HepG2 (cell line): ENCODE data around the gene CHAF1A. TPM values are rescaled to one million over a fixed set of nuclear protein-coding genes. Genes with fewer than 3 reads are reported as not detected.

Experiments
- ELF1 ChIP-seq: sonication (generic); formaldehyde crosslinking; IDR thresholded peaks from 2 replicates; pipeline ENCODE4 v1.4.0; 2020; ENCODE audit warnings: missing genetic modification reagents
- KLF15 ChIP-seq: sonication (generic); formaldehyde crosslinking; IDR thresholded peaks from 2 replicates; pipeline ENCODE4 v1.8.1; 2023; ENCODE audit warnings: borderline replicate concordance, mild to moderate bottlenecking, inconsistent platforms, missing genetic modification reagents, mixed read lengths
- KLF9 ChIP-seq: IDR thresholded peaks from 2 replicates; pipeline ENCODE4 v1.6.1; 2016; ENCODE audit warnings: low read depth
- NBN ChIP-seq: fragments of 450-650 bp; conservative IDR thresholded peaks from 2 replicates; pipeline ENCODE4 v1.6.1; 2017
- NCOA1 ChIP-seq: sonication (generic); formaldehyde crosslinking; IDR thresholded peaks from 2 replicates; pipeline ENCODE4 v1.9.0; 2021; ENCODE audit warnings: missing genetic modification reagents
- SATB2 ChIP-seq: sonication (generic); formaldehyde crosslinking; IDR thresholded peaks from 2 replicates; pipeline ENCODE4 v1.5.0; 2020; ENCODE audit warnings: missing genetic modification reagents
- TOPORS ChIP-seq: sonication (generic); formaldehyde crosslinking; IDR thresholded peaks from 2 replicates; pipeline ENCODE4 v1.8.0; 2023; ENCODE audit warnings: mild to moderate bottlenecking, missing genetic modification reagents
- U2AF2 ChIP-seq: fragments of 200-400 bp; formaldehyde crosslinking; IDR thresholded peaks from 2 replicates; pipeline ENCODE4 v1.6.1; 2017; ENCODE audit warnings: low read depth, mild to moderate bottlenecking, low read length
- ZNF138 ChIP-seq: sonication (generic); formaldehyde crosslinking; IDR thresholded peaks from 2 replicates; pipeline ENCODE4 v1.5.0; 2020; ENCODE audit warnings: mild to moderate bottlenecking, low read depth, missing genetic modification reagents
- ZNF776 ChIP-seq: sonication (generic); formaldehyde crosslinking; IDR thresholded peaks from 2 replicates; pipeline ENCODE4 v1.4.0; 2020; ENCODE audit warnings: mild to moderate bottlenecking, missing genetic modification reagents
- ZNF777 ChIP-seq: sonication (generic); formaldehyde crosslinking; IDR thresholded peaks from 2 replicates; pipeline ENCODE4 v1.4.0; 2020; ENCODE audit warnings: missing genetic modification reagents
- polyA plus RNA-seq, 8 experiments: library from polyadenylated mRNA; depleted of rRNA in 3 of 8; stranded (reverse) in 7 of 8; unstranded in 1 of 8; fragments of >200 nt; fragmentation: Illumina TruSeq in 4 of 8; extraction: Trizol in 4 of 8; gene quantifications; 2 replicates each; pipeline versions ENCODE4 v1.2.1 to v1.2.3, GENCODE V29; 2011 to 2016; ENCODE audit warnings: low read depth in 4 of 8, missing spikeins in 1 of 8, mixed read lengths in 1 of 8; ENCODE audit not compliant: insufficient read depth in 1 of 8
- total RNA-seq, 5 experiments: library from RNA; depleted of rRNA; stranded (reverse); fragments of >200 nt; fragmentation: Illumina TruSeq; extraction: Trizol; gene quantifications; 2 replicates each; pipeline ENCODE4 v1.2.3, GENCODE V29; 2016; ENCODE audit warnings: low read depth in 1 of 5
- TF ChIP-seq, protein P1 (sequence below): sonication (generic); formaldehyde crosslinking; IDR thresholded peaks from 2 replicates; pipeline ENCODE4 v1.9.0; 2021; ENCODE audit warnings: mild to moderate bottlenecking, missing genetic modification reagents
- TF ChIP-seq, protein P2 (sequence below): sonication (generic); formaldehyde crosslinking; IDR thresholded peaks from 2 replicates; pipeline ENCODE4 v1.5.1; 2020; ENCODE audit warnings: mild to moderate bottlenecking, missing genetic modification reagents, borderline replicate concordance
- TF ChIP-seq, protein P3 (sequence below): sonication (generic); formaldehyde crosslinking; IDR thresholded peaks from 2 replicates; pipeline ENCODE4 v1.4.0; 2020; ENCODE audit warnings: missing genetic modification reagents

The CHAF1A gene
- total and polyA plus RNA-seq, 2 of the 13 experiments (the other 11 are each of a cell fraction or from before 2014, with no cell fraction given) = 11.0 to 34.8 TPM

DNA sequence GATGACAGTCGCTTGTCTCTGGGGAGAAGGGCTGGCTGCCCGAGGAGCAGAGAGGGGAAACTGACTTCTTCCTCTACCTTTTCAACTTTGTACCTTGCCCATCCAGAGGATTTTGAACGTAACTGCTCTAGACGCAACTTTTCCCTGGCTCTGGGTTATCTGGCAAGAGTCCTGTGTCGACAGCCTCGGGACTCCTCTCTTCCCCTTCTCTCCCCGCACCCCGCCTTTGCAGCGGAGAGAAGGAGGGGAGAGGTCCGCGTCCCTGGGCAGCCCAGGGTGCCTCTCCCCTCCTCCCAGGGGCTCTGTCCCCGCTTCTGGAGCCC, 2.7 kb upstream of the CHAF1A start (continued):
- TF ChIP-seq ZNF777 (no peak), TOPORS (no peak), ZNF138 (no peak), ZNF776 (CRISPR knock-in tag) (no peak), KLF9 (no peak), ELF1 (CRISPR knock-in tag) (no peak), SATB2 (CRISPR knock-in tag) (no peak), KLF15 (CRISPR knock-in tag) (no peak), U2AF2 (no peak), NCOA1 (CRISPR knock-in tag) (no peak), NBN (no peak)
- TF ChIP-seq, protein P1, sequence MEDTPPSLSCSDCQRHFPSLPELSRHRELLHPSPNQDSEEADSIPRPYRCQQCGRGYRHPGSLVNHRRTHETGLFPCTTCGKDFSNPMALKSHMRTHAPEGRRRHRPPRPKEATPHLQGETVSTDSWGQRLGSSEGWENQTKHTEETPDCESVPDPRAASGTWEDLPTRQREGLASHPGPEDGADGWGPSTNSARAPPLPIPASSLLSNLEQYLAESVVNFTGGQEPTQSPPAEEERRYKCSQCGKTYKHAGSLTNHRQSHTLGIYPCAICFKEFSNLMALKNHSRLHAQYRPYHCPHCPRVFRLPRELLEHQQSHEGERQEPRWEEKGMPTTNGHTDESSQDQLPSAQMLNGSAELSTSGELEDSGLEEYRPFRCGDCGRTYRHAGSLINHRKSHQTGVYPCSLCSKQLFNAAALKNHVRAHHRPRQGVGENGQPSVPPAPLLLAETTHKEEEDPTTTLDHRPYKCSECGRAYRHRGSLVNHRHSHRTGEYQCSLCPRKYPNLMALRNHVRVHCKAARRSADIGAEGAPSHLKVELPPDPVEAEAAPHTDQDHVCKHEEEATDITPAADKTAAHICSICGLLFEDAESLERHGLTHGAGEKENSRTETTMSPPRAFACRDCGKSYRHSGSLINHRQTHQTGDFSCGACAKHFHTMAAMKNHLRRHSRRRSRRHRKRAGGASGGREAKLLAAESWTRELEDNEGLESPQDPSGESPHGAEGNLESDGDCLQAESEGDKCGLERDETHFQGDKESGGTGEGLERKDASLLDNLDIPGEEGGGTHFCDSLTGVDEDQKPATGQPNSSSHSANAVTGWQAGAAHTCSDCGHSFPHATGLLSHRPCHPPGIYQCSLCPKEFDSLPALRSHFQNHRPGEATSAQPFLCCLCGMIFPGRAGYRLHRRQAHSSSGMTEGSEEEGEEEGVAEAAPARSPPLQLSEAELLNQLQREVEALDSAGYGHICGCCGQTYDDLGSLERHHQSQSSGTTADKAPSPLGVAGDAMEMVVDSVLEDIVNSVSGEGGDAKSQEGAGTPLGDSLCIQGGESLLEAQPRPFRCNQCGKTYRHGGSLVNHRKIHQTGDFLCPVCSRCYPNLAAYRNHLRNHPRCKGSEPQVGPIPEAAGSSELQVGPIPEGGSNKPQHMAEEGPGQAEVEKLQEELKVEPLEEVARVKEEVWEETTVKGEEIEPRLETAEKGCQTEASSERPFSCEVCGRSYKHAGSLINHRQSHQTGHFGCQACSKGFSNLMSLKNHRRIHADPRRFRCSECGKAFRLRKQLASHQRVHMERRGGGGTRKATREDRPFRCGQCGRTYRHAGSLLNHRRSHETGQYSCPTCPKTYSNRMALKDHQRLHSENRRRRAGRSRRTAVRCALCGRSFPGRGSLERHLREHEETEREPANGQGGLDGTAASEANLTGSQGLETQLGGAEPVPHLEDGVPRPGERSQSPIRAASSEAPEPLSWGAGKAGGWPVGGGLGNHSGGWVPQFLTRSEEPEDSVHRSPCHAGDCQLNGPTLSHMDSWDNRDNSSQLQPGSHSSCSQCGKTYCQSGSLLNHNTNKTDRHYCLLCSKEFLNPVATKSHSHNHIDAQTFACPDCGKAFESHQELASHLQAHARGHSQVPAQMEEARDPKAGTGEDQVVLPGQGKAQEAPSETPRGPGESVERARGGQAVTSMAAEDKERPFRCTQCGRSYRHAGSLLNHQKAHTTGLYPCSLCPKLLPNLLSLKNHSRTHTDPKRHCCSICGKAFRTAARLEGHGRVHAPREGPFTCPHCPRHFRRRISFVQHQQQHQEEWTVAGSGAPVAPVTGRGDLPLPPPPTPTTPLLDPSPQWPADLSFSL (CRISPR knock-in tag) = no peak
- TF ChIP-seq, protein P2, sequence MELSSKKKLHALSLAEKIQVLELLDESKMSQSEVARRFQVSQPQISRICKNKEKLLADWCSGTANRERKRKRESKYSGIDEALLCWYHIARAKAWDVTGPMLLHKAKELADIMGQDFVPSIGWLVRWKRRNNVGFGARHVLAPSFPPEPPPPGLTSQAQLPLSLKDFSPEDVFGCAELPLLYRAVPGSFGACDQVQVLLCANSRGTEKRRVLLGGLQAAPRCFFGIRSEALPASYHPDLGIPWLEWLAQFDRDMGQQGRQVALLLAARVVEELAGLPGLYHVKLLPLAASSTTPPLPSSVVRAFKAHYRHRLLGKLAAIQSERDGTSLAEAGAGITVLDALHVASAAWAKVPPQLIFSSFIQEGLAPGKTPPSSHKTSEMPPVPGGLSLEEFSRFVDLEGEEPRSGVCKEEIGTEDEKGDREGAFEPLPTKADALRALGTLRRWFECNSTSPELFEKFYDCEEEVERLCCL (CRISPR knock-in tag) = 0 out of 2 replicates have a peak, but pooled peaks have one; percentile 11
- TF ChIP-seq, protein P3, sequence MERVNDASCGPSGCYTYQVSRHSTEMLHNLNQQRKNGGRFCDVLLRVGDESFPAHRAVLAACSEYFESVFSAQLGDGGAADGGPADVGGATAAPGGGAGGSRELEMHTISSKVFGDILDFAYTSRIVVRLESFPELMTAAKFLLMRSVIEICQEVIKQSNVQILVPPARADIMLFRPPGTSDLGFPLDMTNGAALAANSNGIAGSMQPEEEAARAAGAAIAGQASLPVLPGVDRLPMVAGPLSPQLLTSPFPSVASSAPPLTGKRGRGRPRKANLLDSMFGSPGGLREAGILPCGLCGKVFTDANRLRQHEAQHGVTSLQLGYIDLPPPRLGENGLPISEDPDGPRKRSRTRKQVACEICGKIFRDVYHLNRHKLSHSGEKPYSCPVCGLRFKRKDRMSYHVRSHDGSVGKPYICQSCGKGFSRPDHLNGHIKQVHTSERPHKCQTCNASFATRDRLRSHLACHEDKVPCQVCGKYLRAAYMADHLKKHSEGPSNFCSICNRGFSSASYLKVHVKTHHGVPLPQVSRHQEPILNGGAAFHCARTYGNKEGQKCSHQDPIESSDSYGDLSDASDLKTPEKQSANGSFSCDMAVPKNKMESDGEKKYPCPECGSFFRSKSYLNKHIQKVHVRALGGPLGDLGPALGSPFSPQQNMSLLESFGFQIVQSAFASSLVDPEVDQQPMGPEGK (CRISPR knock-in tag) = no peak
